HT1080 (cell line): ENCODE results near the gene TRAFD1. TPM values are rescaled to one million over a fixed set of nuclear protein-coding genes. Genes with fewer than 3 reads are reported as not detected.

Experiments used
- DNase-seq: peaks from one replicate; pipeline ENCODE4 v3.0.0-alpha.2; 2015; ENCODE audit warnings: low read depth
- small RNA-seq: library from RNA; depleted of rRNA; stranded (forward); fragments of <200 nt; gene quantifications from one replicate; pipeline ENCODE3, GENCODE V24; 2014
- total RNA-seq: library from RNA; depleted of rRNA; stranded (reverse); fragments of >200 nt; shearing (Covaris generic); gene quantifications from 2 replicates; pipeline ENCODE4 v1.2.3, GENCODE V29; 2014; rRNA removed

The TRAFD1 gene
- total RNA-seq, 1 experiment from 2014 or later = 20.0 TPM

- DNase-seq = no peak
Measured at GRCh38 chr12:112196196-112196875, 71.0 kb downstream of the TRAFD1 start.

- DNase-seq = peak; percentile 50
Measured at GRCh38 chr12:112198120-112198733, 72.9 kb downstream of the TRAFD1 start.

GRCh38 chr12:112199136-112199535, 73.8 kb downstream of the TRAFD1 start:
- DNase-seq = no peak

Small RNA genes within 50 kb of the gene (small RNA-seq; reads per million reads assigned to genes)
- not detected for gene RF00019

Other genes starting within 250 kb of the TRAFD1 start
- gene TMEM116, start 112.4 kb upstream of the TRAFD1 start, total RNA-seq = 4.7 and 6.2 TPM in 2 replicates
- gene ERP29, start 112.1 kb upstream of the TRAFD1 start, total RNA-seq = 109 and 120 TPM in 2 replicates
- 16.8 and 31.0 TPM in 2 replicates for gene NAA25, start 16.8 kb upstream of the TRAFD1 start, total RNA-seq